K562 (cell line): ENCODE measurements around the gene TNRC6B. TPM values are rescaled to one million over a fixed set of nuclear protein-coding genes. Genes with fewer than 3 reads are reported as not detected.

Experiments
- ATAC-seq: fragments of 200-7000 bp; cut with Tn5 transposase; 3 replicates; pipeline ENCODE4 v1.9.1; 2020; ENCODE audit warnings: moderate library complexity
- BruUV-seq: library from RNA; stranded (reverse); fragments of 400-500 nt; replicated peaks from 2 replicates; lab custom pipeline; 2021; lab: Mats Ljungman, UMichigan
- CTCF ChIA-PET: fragments of 300-600 bp; formaldehyde crosslinking; extraction: SDS; loops from one replicate; lab custom pipeline; 2021; ENCODE audit warnings: low intra/inter-chr PET ratio; lab: Yijun Ruan, JAX
- POLR2A ChIA-PET: fragments of 300-600, 350-650 bp; sonication (Branson Sonifier 250); formaldehyde crosslinking; extraction: SDS; loops from one replicate; lab custom pipeline; 2021; ENCODE audit warnings: antibody characterized with exemption, inconsistent platforms; lab: Yijun Ruan, JAX
- DNase-seq, 4 experiments: peaks; one replicate each; pipeline versions ENCODE4 v3.0.0 to v3.0.0-alpha.2; 2011 to 2018; ENCODE audit warnings: low spot score in 3 of 4, mixed read lengths in 3 of 4; ENCODE audit errors: extremely low read depth in 1 of 4
- FAIRE-seq: peaks from 2 replicates; lab custom pipeline; 2011; peaks lifted over from hg19 to GRCh38; lab: Jason Lieb, UNC
- H2AFZ ChIP-seq: 2 replicates; pipeline ENCODE4 v1.6.0; 2011; ENCODE audit warnings: low read depth, low read length, control low read depth, inconsistent platforms
- H3K27ac ChIP-seq: fragments of 200-600 bp; 3 replicates; pipeline ENCODE4 v1.8.0; 2011; ENCODE audit warnings: low read depth, mild to moderate bottlenecking, control low read depth, inconsistent platforms, low read length, moderate library complexity, mixed read lengths; ENCODE audit errors: extremely low read depth
- H3K27me3 ChIP-seq, 2 experiments: fragments of 300-600 bp in 1 of 2; 2 replicates in 1 of 2; 3 replicates in 1 of 2; pipeline versions ENCODE4 v1.6.0 to v1.8.0; 2011; ENCODE audit warnings: inconsistent platforms in 2 of 2, low read length in 2 of 2, mild to moderate bottlenecking in 1 of 2, mixed read lengths in 1 of 2, moderate library complexity in 1 of 2; ENCODE audit not compliant: control insufficient read depth in 2 of 2, insufficient read depth in 2 of 2
- H3K36me3 ChIP-seq: fragments of 300-600 bp; 3 replicates; pipeline ENCODE4 v1.8.0; 2011; ENCODE audit warnings: mild to moderate bottlenecking, low read length, inconsistent platforms; ENCODE audit not compliant: control insufficient read depth, insufficient read depth
- H3K4me1 ChIP-seq, 2 experiments: fragments of 200-600 bp in 1 of 2; replicated peaks in 1 of 2; 2 replicates in 1 of 2; 3 replicates in 1 of 2; pipeline versions ENCODE4 v1.5.1 to v1.8.0; 2011; ENCODE audit warnings: inconsistent platforms in 2 of 2, low read length in 2 of 2, mild to moderate bottlenecking in 1 of 2, mixed read lengths in 1 of 2, moderate library complexity in 1 of 2; ENCODE audit not compliant: control insufficient read depth in 2 of 2, insufficient read depth in 2 of 2
- H3K4me2 ChIP-seq: 2 replicates; pipeline ENCODE4 v1.6.1; 2011; ENCODE audit warnings: low read length, control low read depth, inconsistent platforms, mixed read lengths; ENCODE audit not compliant: insufficient read depth
- H3K4me3 ChIP-seq: fragments of 200-600 bp; sonication (generic), shearing (Covaris generic); 2 replicates; pipeline ENCODE4 v1.5.1; 2016; ENCODE audit warnings: control low read depth, inconsistent platforms
- H3K79me2 ChIP-seq: fragments of 200-600 bp; 3 replicates; pipeline ENCODE4 v1.8.0; 2011; ENCODE audit warnings: low read length, inconsistent platforms; ENCODE audit not compliant: control insufficient read depth, insufficient read depth
- H3K9ac ChIP-seq, 2 experiments: 2 replicates each; pipeline versions ENCODE4 v1.6.0 to v1.6.1; 2011; ENCODE audit warnings: low read depth in 2 of 2, low read length in 2 of 2, control low read depth in 1 of 2, inconsistent platforms in 1 of 2, mild to moderate bottlenecking in 1 of 2, mixed read lengths in 1 of 2; ENCODE audit not compliant: insufficient read depth in 1 of 2
- H3K9me1 ChIP-seq: one replicate; pipeline ENCODE4 v1.6.0; 2011; ENCODE audit warnings: inconsistent platforms, mild to moderate bottlenecking, low read length, moderate library complexity; ENCODE audit not compliant: control insufficient read depth, insufficient read depth
- H3K9me3 ChIP-seq: replicated peaks from 2 replicates; pipeline ENCODE4 v1.5.1; 2011; ENCODE audit warnings: low read depth, low read length, inconsistent platforms; ENCODE audit not compliant: control insufficient read depth, insufficient read depth
- H4K20me1 ChIP-seq: replicated peaks from 2 replicates; pipeline ENCODE4 v1.6.1; 2011; ENCODE audit warnings: low read length, inconsistent platforms, mixed read lengths; ENCODE audit not compliant: control insufficient read depth, insufficient read depth
- CCNT2 ChIP-seq: IDR thresholded peaks from 2 replicates; pipeline ENCODE4 v1.6.1; 2011; ENCODE audit warnings: borderline replicate concordance, low read depth, mild to moderate bottlenecking, moderate library complexity, mixed read lengths, low read length; ENCODE audit not compliant: insufficient read length; ENCODE audit errors: extremely low read depth
- ETV1 ChIP-seq: fragments of 450-650 bp; conservative IDR thresholded peaks from 2 replicates; pipeline ENCODE4 v1.6.1; 2016; ENCODE audit warnings: missing genetic modification characterization, control low read depth, low read depth, missing compliant biosample characterization
- MCM5 ChIP-seq: fragments of 450-650 bp; IDR thresholded peaks from 2 replicates; pipeline ENCODE4 v1.6.1; 2016; ENCODE audit warnings: low read depth
- RAD51 ChIP-seq: fragments of 450-650 bp; IDR thresholded peaks from 2 replicates; pipeline ENCODE4 v1.7.1; 2016; ENCODE audit warnings: low read depth, mild to moderate bottlenecking, borderline replicate concordance
- SETDB1 ChIP-seq: IDR thresholded peaks from one replicate; pipeline ENCODE4 v1.6.1; 2012; ENCODE audit warnings: low read length, control low read depth, inconsistent platforms
- SMARCA4 ChIP-seq: fragments of 450-650 bp; IDR thresholded peaks from 2 replicates; pipeline ENCODE4 v1.6.1; 2016
- XRCC3 ChIP-seq: fragments of 450-650 bp; IDR thresholded peaks from 2 replicates; pipeline ENCODE4 v1.6.1; 2017; ENCODE audit warnings: mild to moderate bottlenecking, moderate library complexity
- ZBED1 ChIP-seq: IDR thresholded peaks from 2 replicates; pipeline ENCODE4 v1.6.1; 2014
- WGBS: fragments of 100-300 bp; shearing (Covaris generic); methylation state at CpG from one replicate; pipeline ENCODE4 v1.1.6; 2016; ENCODE audit warnings: low coverage, mixed read lengths; ENCODE audit not compliant: insufficient coverage; ENCODE audit errors: missing lambda C conversion rate; 5-methylcytosine and 5-hydroxymethylcytosine counted together
- in situ Hi-C: fragments of 300-500 bp; cut with MboI; formaldehyde crosslinking; loops from 4 replicates; pipeline ENCODE4 v1.15.0; 2018; ENCODE audit warnings: inconsistent platforms, mixed read lengths
- intact Hi-C: fragments of 100-400 bp; cut with micrococcal nuclease; formaldehyde crosslinking; loops from 2 replicates; pipeline ENCODE4 v1.14.2; 2022
- polyA plus RNA-seq, 8 experiments: library from polyadenylated mRNA; depleted of rRNA in 4 of 8; stranded (reverse) in 5 of 8; unstranded in 3 of 8; fragments of >200 nt; fragmentation: Nextera tagmentation in 2 of 8; fragmentation: Illumina TruSeq in 1 of 8; extraction: Ambion mirVana in 2 of 8; extraction: Trizol in 1 of 8; gene quantifications; 2 replicates each; pipeline versions ENCODE4 v1.2.1 to v1.2.3, GENCODE V29; 2011 to 2014; ENCODE audit warnings: inconsistent platforms in 1 of 8, missing spikeins in 1 of 8
- total RNA-seq, 7 experiments: library from RNA; depleted of rRNA in 6 of 7; stranded (reverse); fragments of >200 nt in 6 of 7; fragmentation: Illumina TruSeq in 2 of 7; extraction: Trizol in 2 of 7; gene quantifications; 2 replicates each; pipeline versions ENCODE4 v1.2.1 to v1.2.3, GENCODE V29; 2011 to 2021; ENCODE audit warnings: low replicate concordance in 1 of 7

Gene TNRC6B
- total and polyA plus RNA-seq, 9 of the 15 experiments (the other 6 are each of a cell fraction or from before 2014, with no cell fraction given) = 0.96 to 18.8 (median 10.8) TPM

DNA sequence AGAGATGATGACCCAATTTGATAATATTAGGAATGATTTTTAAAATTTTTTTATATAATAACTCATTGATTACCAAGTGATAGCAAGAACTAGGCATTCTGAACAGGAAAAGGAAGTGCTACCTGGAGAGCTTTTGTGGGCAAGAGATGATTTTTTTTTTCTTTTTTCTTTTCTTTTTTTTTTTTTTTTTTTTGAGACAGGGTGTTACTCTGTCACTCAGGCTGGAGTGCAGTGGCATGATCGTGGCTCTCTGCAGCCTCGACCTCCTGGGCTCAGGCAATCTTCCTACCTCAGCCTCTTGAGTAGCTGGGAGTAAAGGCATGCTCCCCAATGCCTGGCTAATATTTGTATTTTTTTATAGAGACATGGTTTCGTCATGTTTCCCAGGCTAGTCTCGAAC lies 40.4 kb downstream of the TNRC6B start:
- 66% methylated on average over 3 of the region's 4 CpGs for whole genome bisulfite sequencing
- no peak for TF ChIP-seq CCNT2
- TF ChIP-seq ZBED1 = no peak
- no peak for TF ChIP-seq ETV1 (tag)
- TF ChIP-seq RAD51 = no peak
- no peak for TF ChIP-seq SETDB1
- no peak for TF ChIP-seq XRCC3
- no peak for TF ChIP-seq MCM5
- no peak for TF ChIP-seq SMARCA4
- ChIA-PET CTCF (no interaction called here), POLR2A (no interaction called here)
- H3K4me1 ChIP-seq = no peaks in the 10 kb centered on the region; a peak in 2 of 5 replicates
- intact Hi-C loops (no loop called here), in situ Hi-C loops (no loop called here)
- H3K79me2 ChIP-seq = peaks cover 47% of the 10 kb centered on the region
- ATAC-seq (no peak), FAIRE-seq (no peak), DNase-seq (no peak)
- H3K9ac ChIP-seq = no peak overlapping the region
- no peaks in the 10 kb centered on the region for H3K9me1 ChIP-seq
- no peaks in the 10 kb centered on the region for H3K27me3 ChIP-seq
- H2AFZ ChIP-seq = no peak overlapping the region
- 0 out of 3 replicates have a peak, but pooled peaks cover 3% of the 10 kb centered on the region for H3K36me3 ChIP-seq
- peaks cover 20% of the 10 kb centered on the region; the same call in 1 of the 2 replicates for H4K20me1 ChIP-seq
- H3K9me3 ChIP-seq = no peaks in the 10 kb centered on the region
- no peak overlapping the region for H3K4me3 ChIP-seq
- H3K27ac ChIP-seq = no peak overlapping the region
- BruUV-seq = no TSS peak
- H3K4me2 ChIP-seq = no peak overlapping the region
